Liver (tissue), 9 donors: Measurements from ENCODE around the gene ERN1. TPM values are rescaled to one million over a fixed set of nuclear protein-coding genes. Genes with fewer than 3 reads are reported as not detected.

ENCODE experiments used
- DNase-seq: peaks from one replicate; pipeline ENCODE4 v3.0.0-alpha.2; 2017; ENCODE audit warnings: low spot score
- H3K27ac ChIP-seq, 2 donors: one replicate each; pipeline ENCODE4 v1.7.0; 2013; ENCODE audit warnings: inconsistent platforms in 2 of 2, low read length in 2 of 2, control low read depth in 1 of 2, low read depth in 1 of 2, mild to moderate bottlenecking in 1 of 2
- H3K27me3 ChIP-seq, 4 donors: one replicate each; pipeline versions ENCODE4 v1.6.1 to v1.7.0; 2013; ENCODE audit warnings: low read length in 3 of 4, inconsistent platforms in 1 of 4, mild to moderate bottlenecking in 1 of 4, moderate library complexity in 1 of 4; ENCODE audit not compliant: control insufficient read depth in 4 of 4, insufficient read depth in 4 of 4
- H3K36me3 ChIP-seq, 4 donors: one replicate each; pipeline versions ENCODE4 v1.6.1 to v1.7.0; 2013; ENCODE audit warnings: low read length in 3 of 4, mild to moderate bottlenecking in 3 of 4, low read depth in 1 of 4, moderate library complexity in 1 of 4; ENCODE audit not compliant: control insufficient read depth in 4 of 4, insufficient read depth in 3 of 4
- H3K4me1 ChIP-seq, 4 donors: one replicate each; pipeline versions ENCODE4 v1.6.1 to v1.7.0; 2013; ENCODE audit warnings: low read length in 3 of 4, mild to moderate bottlenecking in 3 of 4, moderate library complexity in 1 of 4; ENCODE audit not compliant: control insufficient read depth in 4 of 4, insufficient read depth in 4 of 4
- H3K4me3 ChIP-seq, 3 donors: one replicate each; pipeline versions ENCODE4 v1.6.1 to v1.7.0; 2013; ENCODE audit warnings: low read length in 3 of 3, control low read depth in 1 of 3, low read depth in 1 of 3, mild to moderate bottlenecking in 1 of 3
- H3K9ac ChIP-seq, 2 donors: one replicate each; pipeline ENCODE4 v1.7.0; 2013; ENCODE audit warnings: low read length in 2 of 2, mild to moderate bottlenecking in 2 of 2, moderate library complexity in 2 of 2, control low read depth in 1 of 2, low read depth in 1 of 2
- H3K9me3 ChIP-seq, 4 donors: one replicate each; pipeline versions ENCODE4 v1.6.1 to v1.7.0; 2013; ENCODE audit warnings: low read length in 3 of 4; ENCODE audit not compliant: control insufficient read depth in 4 of 4
- EGR1 ChIP-seq, 2 donors: IDR thresholded peaks; 2 replicates each; pipeline ENCODE4 v1.6.1; 2016 to 2018; ENCODE audit warnings: antibody characterized with exemption in 2 of 2, low read depth in 2 of 2
- FOXA1 ChIP-seq: IDR thresholded peaks from 2 replicates; pipeline ENCODE4 v1.6.1; 2016; ENCODE audit warnings: antibody characterized with exemption
- FOXA2 ChIP-seq: IDR thresholded peaks from 2 replicates; pipeline ENCODE4 v1.6.1; 2016; ENCODE audit warnings: antibody characterized with exemption
- HNF4A ChIP-seq, 2 donors: conservative IDR thresholded peaks; 2 replicates each; pipeline ENCODE4 v1.6.1; 2016; ENCODE audit warnings: antibody characterized with exemption in 2 of 2, mild to moderate bottlenecking in 2 of 2
- HNF4G ChIP-seq: IDR thresholded peaks from 2 replicates; pipeline ENCODE4 v1.6.1; 2016; ENCODE audit warnings: antibody characterized with exemption
- JUND ChIP-seq, 2 donors: IDR thresholded peaks; 2 replicates each; pipeline ENCODE4 v1.6.1; 2016; ENCODE audit warnings: antibody characterized with exemption in 2 of 2
- NR2F2 ChIP-seq: IDR thresholded peaks from 2 replicates; pipeline ENCODE4 v1.6.1; 2016; ENCODE audit warnings: antibody characterized with exemption
- RAD21 ChIP-seq, 2 donors: IDR thresholded peaks; 2 replicates each; pipeline ENCODE4 v1.6.1; 2016; ENCODE audit warnings: antibody characterized with exemption in 2 of 2, mild to moderate bottlenecking in 2 of 2
- RXRA ChIP-seq, 2 donors: IDR thresholded peaks; 2 replicates each; pipeline ENCODE4 v1.6.1; 2017 to 2018; ENCODE audit warnings: antibody characterized with exemption in 2 of 2, mild to moderate bottlenecking in 1 of 2
- SP1 ChIP-seq: IDR thresholded peaks from 2 replicates; pipeline ENCODE4 v1.6.1; 2018; ENCODE audit warnings: antibody characterized with exemption, mild to moderate bottlenecking
- TAF1 ChIP-seq: conservative IDR thresholded peaks from 2 replicates; pipeline ENCODE4 v1.6.1; 2016; ENCODE audit warnings: antibody characterized with exemption, mild to moderate bottlenecking
- YY1 ChIP-seq: IDR thresholded peaks from 2 replicates; pipeline ENCODE4 v1.6.1; 2016; ENCODE audit warnings: antibody characterized with exemption, mild to moderate bottlenecking
- ZBTB33 ChIP-seq: IDR thresholded peaks from 2 replicates; pipeline ENCODE4 v1.6.1; 2016; ENCODE audit warnings: antibody characterized with exemption
- WGBS: extraction: QIAGEN DNeasy Blood & Tissue Kit; methylation state at CpG from one replicate; pipeline ENCODE4 v1.1.7; 2013; 5-methylcytosine and 5-hydroxymethylcytosine counted together
- polyA plus RNA-seq, 2 donors: library from polyadenylated mRNA; stranded (reverse) in 1 of 2; unstranded in 1 of 2; fragments of 200-250 nt in 1 of 2; fragments of >200 nt in 1 of 2; fragmentation: Nextera tagmentation in 1 of 2; extraction: Ambion mirVana in 1 of 2; gene quantifications; one replicate each; pipeline versions ENCODE4 v1.2.1 to v1.2.3, GENCODE V29; 2013 to 2015
- total RNA-seq, 2 donors: library from RNA; depleted of rRNA; stranded (reverse); fragments of >200 nt; gene quantifications; one replicate each; pipeline ENCODE4 v1.2.3, GENCODE V29; 2014
- TF ChIP-seq, protein P1 (sequence below): IDR thresholded peaks from 2 replicates; pipeline ENCODE4 v1.6.1; 2016; ENCODE audit warnings: antibody characterized with exemption
- TF ChIP-seq, protein P2 (sequence below): fragments of 150-350 bp; IDR thresholded peaks from 2 replicates; pipeline ENCODE4 v1.5.1; 2017; ENCODE audit warnings: improper control_type of control experiment, low read depth, low read length; ENCODE audit not compliant: missing input control
- TF ChIP-seq, protein P3 (sequence below): IDR thresholded peaks from 2 replicates; pipeline ENCODE4 v1.6.1; 2016; ENCODE audit warnings: antibody characterized with exemption
- donor health status: healthy.
- donor health status: healthy.
- donor health status: healthy.
- donor health status: healthy.
- donor health status: healthy.

Gene ERN1
- total and polyA plus RNA-seq, 4 donors = 6.3 to 35.1 (median 14.9) TPM

DNA sequence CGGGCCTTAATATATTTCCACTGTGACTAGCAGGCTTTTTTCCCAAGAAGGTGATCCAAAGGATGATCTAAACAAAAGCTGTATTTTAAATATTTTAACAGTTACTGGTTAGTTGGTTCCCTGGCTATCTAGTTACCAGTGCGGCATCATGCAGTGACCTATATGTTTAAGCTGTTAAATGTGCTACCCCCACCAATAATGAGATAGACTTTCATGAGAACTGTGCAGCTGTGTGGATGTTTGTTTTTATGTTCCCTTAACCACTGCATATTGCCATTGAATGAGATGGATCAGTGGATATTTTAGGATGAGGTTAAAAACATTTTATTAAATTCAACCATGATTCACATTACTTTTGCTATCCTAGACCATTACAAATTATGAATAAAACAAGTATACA lies 16.9 kb downstream of the ERN1 start:
- Histone ChIP-seq H3K4me3 (no peak overlapping the region), H3K9ac (no peak overlapping the region), H3K27me3 (no peaks in the 10 kb centered on the region), H3K9me3 (no peaks in the 10 kb centered on the region), H3K36me3 (peaks cover 0 to 3% (median 0%) of the 10 kb centered on the region in 4 donors), H3K27ac (no peak overlapping the region), H3K4me1 (peaks cover 6 to 50% (median 34%) of the 10 kb centered on the region in 4 donors)
- TF ChIP-seq JUND (IDR thresholded peaks at IDR 0.05) (no peak), TAF1 (no peak), ZBTB33 (no peak), EGR1 (IDR thresholded peaks at IDR 0.05; ENCODE audit: low read depth in 2 of 2) (no peak)
- TF ChIP-seq, protein P1, sequence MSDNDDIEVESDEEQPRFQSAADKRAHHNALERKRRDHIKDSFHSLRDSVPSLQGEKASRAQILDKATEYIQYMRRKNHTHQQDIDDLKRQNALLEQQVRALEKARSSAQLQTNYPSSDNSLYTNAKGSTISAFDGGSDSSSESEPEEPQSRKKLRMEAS = no peak
- no peak for DNase-seq
- WGBS = 94% methylated on average over 2 of the region's 2 CpGs

- WGBS = 88% methylated on average over 4 of the region's 4 CpGs
- peak overlapping the region in 1 of 2 donors; percentile 2 for H3K27ac ChIP-seq
Measured at GRCh38 chr17:64111831-64112230, 18.1 kb downstream of the ERN1 start.

DNA sequence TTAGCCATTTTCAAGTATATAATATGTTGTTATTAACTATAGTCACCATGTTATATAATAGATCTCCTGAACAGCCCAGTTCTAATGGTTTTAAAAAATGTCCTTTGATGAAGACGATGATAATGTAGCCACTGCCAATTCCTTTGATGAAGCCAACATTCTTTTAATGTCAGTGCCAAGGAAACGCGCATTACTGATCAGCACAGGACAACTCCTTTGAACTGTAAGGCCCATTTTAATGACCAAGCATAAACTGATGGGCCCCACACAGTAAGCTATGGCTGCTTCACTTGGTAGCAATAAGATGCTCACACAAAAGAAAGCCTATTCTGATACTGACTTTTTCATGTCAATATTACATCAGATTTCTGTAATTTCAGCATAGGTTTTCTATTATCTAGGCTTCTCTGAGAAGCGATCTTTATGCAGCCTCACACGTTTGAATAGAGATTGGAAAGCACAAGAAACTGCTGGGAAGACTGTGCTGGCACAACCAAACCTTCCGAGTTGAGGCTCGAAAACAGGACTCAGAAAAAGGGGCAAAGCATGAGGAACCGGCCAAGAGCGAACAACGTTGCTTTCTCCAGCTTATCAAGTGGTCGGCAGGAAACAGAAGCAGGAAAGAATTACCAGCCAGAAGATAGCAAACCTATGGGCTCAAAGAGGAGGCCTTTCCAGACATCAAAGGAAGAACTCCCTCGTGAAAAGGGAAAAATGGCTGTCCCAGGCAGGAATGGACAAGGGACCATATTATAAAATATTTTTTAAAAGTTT lies 19.4 kb downstream of the ERN1 start:
- Histone ChIP-seq H3K36me3 (peaks cover 0 to 3% (median 0%) of the 10 kb centered on the region in 4 donors), H3K9ac (no peak overlapping the region), H3K27ac (peak overlapping the region; percentile 13 to 26), H3K4me3 (no peak overlapping the region), H3K9me3 (no peaks in the 10 kb centered on the region), H3K4me1 (peaks cover 6 to 62% (median 45%) of the 10 kb centered on the region in 4 donors), H3K27me3 (no peaks in the 10 kb centered on the region)
- no peak for DNase-seq
- 76% methylated on average over 12 of the region's 12 CpGs for WGBS
- no peak for TF ChIP-seq FOXA2
- no peak for TF ChIP-seq EGR1 (IDR thresholded peaks at IDR 0.05; ENCODE audit: low read depth in 2 of 2)
- TF ChIP-seq FOXA1 = no peak
- TF ChIP-seq ZBTB33 = no peak
- no peak for TF ChIP-seq HNF4A (conservative IDR thresholded peaks at IDR 0.05)
- TF ChIP-seq TAF1 = no peak
- no peak for TF ChIP-seq RAD21 (IDR thresholded peaks at IDR 0.05)
- TF ChIP-seq HNF4G = no peak
- TF ChIP-seq, protein P2, sequence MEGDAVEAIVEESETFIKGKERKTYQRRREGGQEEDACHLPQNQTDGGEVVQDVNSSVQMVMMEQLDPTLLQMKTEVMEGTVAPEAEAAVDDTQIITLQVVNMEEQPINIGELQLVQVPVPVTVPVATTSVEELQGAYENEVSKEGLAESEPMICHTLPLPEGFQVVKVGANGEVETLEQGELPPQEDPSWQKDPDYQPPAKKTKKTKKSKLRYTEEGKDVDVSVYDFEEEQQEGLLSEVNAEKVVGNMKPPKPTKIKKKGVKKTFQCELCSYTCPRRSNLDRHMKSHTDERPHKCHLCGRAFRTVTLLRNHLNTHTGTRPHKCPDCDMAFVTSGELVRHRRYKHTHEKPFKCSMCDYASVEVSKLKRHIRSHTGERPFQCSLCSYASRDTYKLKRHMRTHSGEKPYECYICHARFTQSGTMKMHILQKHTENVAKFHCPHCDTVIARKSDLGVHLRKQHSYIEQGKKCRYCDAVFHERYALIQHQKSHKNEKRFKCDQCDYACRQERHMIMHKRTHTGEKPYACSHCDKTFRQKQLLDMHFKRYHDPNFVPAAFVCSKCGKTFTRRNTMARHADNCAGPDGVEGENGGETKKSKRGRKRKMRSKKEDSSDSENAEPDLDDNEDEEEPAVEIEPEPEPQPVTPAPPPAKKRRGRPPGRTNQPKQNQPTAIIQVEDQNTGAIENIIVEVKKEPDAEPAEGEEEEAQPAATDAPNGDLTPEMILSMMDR = no peak
- no peak for TF ChIP-seq NR2F2
- no peak for TF ChIP-seq RXRA (IDR thresholded peaks at IDR 0.05)

More at GRCh38 chr17:64111831-64112230, 18.1 kb downstream of the ERN1 start:
- Histone ChIP-seq H3K9ac (no peak overlapping the region), H3K4me1 (peaks cover 6 to 58% (median 43%) of the 10 kb centered on the region in 4 donors), H3K4me3 (no peak overlapping the region), H3K9me3 (no peaks in the 10 kb centered on the region), H3K36me3 (peaks cover 0 to 3% (median 0%) of the 10 kb centered on the region in 4 donors), H3K27me3 (no peaks in the 10 kb centered on the region)
- DNase-seq = no peak
- TF ChIP-seq, protein P3, sequence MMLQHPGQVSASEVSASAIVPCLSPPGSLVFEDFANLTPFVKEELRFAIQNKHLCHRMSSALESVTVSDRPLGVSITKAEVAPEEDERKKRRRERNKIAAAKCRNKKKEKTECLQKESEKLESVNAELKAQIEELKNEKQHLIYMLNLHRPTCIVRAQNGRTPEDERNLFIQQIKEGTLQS = no peak
- TF ChIP-seq HNF4A (conservative IDR thresholded peaks at IDR 0.05) (no peak), HNF4G (no peak), SP1 (no peak), FOXA2 (no peak), RAD21 (IDR thresholded peaks at IDR 0.05) (no peak), YY1 (no peak), JUND (IDR thresholded peaks at IDR 0.05) (no peak), TAF1 (no peak)
- TF ChIP-seq, protein P1 = no peak
